ENCODE measurements around the gene TMEM165. TPM values are rescaled to one million over a fixed set of nuclear protein-coding genes. Genes with fewer than 3 reads are reported as not detected.

TMEM165 gene
- total RNA-seq, 4 donors from 2014 or later, result 133 to 193 (median 168) TPM

DNA sequence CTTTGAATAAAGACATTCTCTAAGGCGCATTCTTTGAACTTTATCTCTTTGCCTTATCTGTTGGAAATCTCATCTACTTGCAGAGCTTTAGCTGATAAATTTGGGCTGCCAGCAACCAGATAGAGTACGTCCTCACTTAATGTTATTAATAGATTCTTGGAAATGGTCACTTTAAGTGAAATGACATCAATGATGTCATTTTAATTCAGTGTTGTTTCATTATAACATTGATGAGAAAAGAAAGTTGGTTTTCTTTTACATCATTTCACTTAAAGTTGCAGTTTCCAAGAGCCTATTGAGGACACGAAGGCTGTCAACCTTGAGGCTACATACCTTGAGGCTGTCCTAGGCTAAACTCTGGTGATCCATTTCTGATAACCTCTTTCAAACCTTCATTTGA is 9.3 kb downstream of the TMEM165 start:
- Histone ChIP-seq H3K9me3 (no peaks in the 10 kb centered on the region), H3K4me3 (no peak overlapping the region), H3K36me3 (peaks cover 0 to 48% (median 24%) of the 10 kb centered on the region in 4 donors), H3K27ac (replicated peaks in 1 of 4) (no peak overlapping the region), H3K27me3 (no peaks in the 10 kb centered on the region), H3K4me1 (peaks cover 15 to 71% (median 58%) of the 10 kb centered on the region in 4 donors)
- no peak for DNase-seq (ENCODE audit: extremely low spot score)
- 93% methylated on average over 3 of the region's 3 CpGs for WGBS
- intact Hi-C loops (cut with DNase I), result no loop called here
- no peak for TF ChIP-seq EP300 (IDR thresholded peaks at IDR 0.05)
- TF ChIP-seq POLR2A (IDR thresholded peaks at IDR 0.05; ENCODE audit: low read depth), result no peak
- TF ChIP-seq POLR2AphosphoS5 (IDR thresholded peaks at IDR 0.05), result no peak
- TF ChIP-seq, protein P1, sequence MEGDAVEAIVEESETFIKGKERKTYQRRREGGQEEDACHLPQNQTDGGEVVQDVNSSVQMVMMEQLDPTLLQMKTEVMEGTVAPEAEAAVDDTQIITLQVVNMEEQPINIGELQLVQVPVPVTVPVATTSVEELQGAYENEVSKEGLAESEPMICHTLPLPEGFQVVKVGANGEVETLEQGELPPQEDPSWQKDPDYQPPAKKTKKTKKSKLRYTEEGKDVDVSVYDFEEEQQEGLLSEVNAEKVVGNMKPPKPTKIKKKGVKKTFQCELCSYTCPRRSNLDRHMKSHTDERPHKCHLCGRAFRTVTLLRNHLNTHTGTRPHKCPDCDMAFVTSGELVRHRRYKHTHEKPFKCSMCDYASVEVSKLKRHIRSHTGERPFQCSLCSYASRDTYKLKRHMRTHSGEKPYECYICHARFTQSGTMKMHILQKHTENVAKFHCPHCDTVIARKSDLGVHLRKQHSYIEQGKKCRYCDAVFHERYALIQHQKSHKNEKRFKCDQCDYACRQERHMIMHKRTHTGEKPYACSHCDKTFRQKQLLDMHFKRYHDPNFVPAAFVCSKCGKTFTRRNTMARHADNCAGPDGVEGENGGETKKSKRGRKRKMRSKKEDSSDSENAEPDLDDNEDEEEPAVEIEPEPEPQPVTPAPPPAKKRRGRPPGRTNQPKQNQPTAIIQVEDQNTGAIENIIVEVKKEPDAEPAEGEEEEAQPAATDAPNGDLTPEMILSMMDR (IDR thresholded peaks at IDR 0.05), result no peak

DNA sequence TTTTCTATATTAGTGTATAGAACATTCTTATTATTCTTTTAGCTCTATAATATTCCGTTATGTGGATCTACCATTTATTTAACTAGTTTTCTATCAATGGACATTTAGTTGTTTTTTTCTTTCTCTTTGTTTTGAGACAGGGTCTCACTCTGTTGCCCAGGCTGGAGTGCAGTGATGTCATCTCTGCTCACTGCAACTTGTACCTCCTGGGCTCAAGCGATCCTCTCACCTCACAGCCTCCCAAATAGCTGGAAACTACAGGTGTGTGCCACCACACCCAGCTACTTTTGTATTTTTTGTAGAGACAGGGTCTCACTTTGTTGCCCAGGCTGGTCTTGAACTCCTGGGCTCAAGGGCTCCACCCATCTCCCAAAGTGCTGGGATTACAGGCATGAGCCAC is 10.8 kb downstream of the TMEM165 start:
- TF ChIP-seq POLR2A (IDR thresholded peaks at IDR 0.05; ENCODE audit: low read depth) (no peak), POLR2AphosphoS5 (IDR thresholded peaks at IDR 0.05) (no peak), EP300 (IDR thresholded peaks at IDR 0.05) (no peak)
- TF ChIP-seq, protein P1 (IDR thresholded peaks at IDR 0.05), result no peak
- 95% methylated on average over 2 of the region's 2 CpGs for WGBS
- DNase-seq (ENCODE audit: extremely low spot score), result no peak
- H3K27me3 ChIP-seq, result no peaks in the 10 kb centered on the region
- peaks cover 0 to 43% (median 22%) of the 10 kb centered on the region in 4 donors for H3K36me3 ChIP-seq
- no peak overlapping the region for H3K27ac ChIP-seq (replicated peaks in 1 of 4)
- no peaks in the 10 kb centered on the region for H3K9me3 ChIP-seq
- intact Hi-C loops (cut with DNase I), result no loop called here
- peaks cover 9 to 70% (median 51%) of the 10 kb centered on the region in 4 donors for H3K4me1 ChIP-seq
- H3K4me3 ChIP-seq, result no peak overlapping the region

DNA sequence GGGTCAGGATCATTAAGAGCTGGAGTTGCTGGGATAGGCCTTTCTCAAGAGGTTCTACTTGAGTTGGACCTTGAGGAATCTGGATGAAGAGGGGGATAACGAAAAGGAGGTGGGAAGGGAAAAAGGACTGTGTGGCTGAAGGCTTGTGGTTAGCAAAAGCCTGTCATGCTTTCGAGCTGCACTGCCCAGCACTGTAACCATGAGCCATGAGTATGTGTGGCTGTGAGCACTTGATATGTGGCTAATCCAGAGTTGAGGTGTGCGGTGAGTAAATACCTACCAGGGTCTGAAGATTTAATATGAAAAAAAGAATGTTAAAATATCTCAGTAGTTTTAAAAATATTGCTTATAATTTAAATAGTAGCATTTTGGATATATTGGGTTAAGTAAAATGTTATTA is 11.4 kb downstream of the TMEM165 start:
- H3K4me1 ChIP-seq, result peaks cover 9 to 67% (median 47%) of the 10 kb centered on the region in 4 donors
- WGBS, result 92% methylated on average over 3 of the region's 3 CpGs
- TF ChIP-seq POLR2AphosphoS5 (IDR thresholded peaks at IDR 0.05) (no peak), POLR2A (IDR thresholded peaks at IDR 0.05; ENCODE audit: low read depth) (no peak), EP300 (IDR thresholded peaks at IDR 0.05) (no peak)
- TF ChIP-seq, protein P1 (IDR thresholded peaks at IDR 0.05), result no peak

DNA sequence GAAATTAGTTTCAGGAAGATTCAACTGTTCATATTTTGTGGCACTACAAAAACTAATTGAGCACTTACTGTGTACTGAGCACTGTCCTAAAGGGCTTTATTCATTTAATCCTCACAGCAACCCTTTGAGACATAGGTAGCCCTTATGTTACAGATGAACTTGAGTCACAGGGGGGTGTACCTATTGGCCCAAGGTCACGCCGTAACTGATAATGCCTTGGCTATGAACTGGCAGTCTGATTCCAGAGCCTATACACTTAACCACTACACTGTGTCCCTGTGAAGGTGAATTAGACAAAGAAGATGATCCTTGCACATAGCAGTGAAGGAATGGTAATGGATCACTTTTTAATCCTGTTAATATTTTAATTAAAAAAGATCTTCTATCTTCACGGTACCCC is 12.0 kb downstream of the TMEM165 start:
- no peaks in the 10 kb centered on the region for H3K9me3 ChIP-seq
- peaks cover 0 to 46% (median 29%) of the 10 kb centered on the region in 4 donors for H3K36me3 ChIP-seq
- H3K4me1 ChIP-seq, result peaks cover 9 to 63% (median 47%) of the 10 kb centered on the region in 4 donors
- DNase-seq (ENCODE audit: extremely low spot score), result no peak
- intact Hi-C loops (cut with DNase I), result no loop called here
- no peak overlapping the region for H3K4me3 ChIP-seq
- WGBS, result 84% methylated on average over 3 of the region's 3 CpGs
- H3K27me3 ChIP-seq, result no peaks in the 10 kb centered on the region
- TF ChIP-seq POLR2AphosphoS5 (IDR thresholded peaks at IDR 0.05), result no peak
- no peak for TF ChIP-seq POLR2A (IDR thresholded peaks at IDR 0.05; ENCODE audit: low read depth)
- no peak for TF ChIP-seq EP300 (IDR thresholded peaks at IDR 0.05)
- TF ChIP-seq, protein P1 (IDR thresholded peaks at IDR 0.05), result no peak
- H3K27ac ChIP-seq (replicated peaks in 1 of 4), result no peak overlapping the region

More for the DNA sequence above, 11.4 kb downstream of the TMEM165 start:
- intact Hi-C loops (cut with DNase I), result no loop called here
- Histone ChIP-seq H3K36me3 (peaks cover 0 to 45% (median 27%) of the 10 kb centered on the region in 4 donors), H3K9me3 (no peaks in the 10 kb centered on the region), H3K27me3 (no peaks in the 10 kb centered on the region), H3K4me3 (no peak overlapping the region), H3K27ac (replicated peaks in 1 of 4) (no peak overlapping the region)
- no peak for DNase-seq (ENCODE audit: extremely low spot score)
